Right atrium auricular region (tissue), 2 donors: ENCODE data around the gene SRSF7. TPM values are rescaled to one million over a fixed set of nuclear protein-coding genes. Genes with fewer than 3 reads are reported as not detected.
"Not testable (repeated sequence)": the region's sequence is repeated elsewhere in the genome, so short reads cannot be mapped to it uniquely, and the experiment has no call there.

Source experiments
- DNase-seq: peaks from one replicate; pipeline ENCODE4 v3.0.0-alpha.2; 2019; ENCODE audit warnings: low spot score
- H3K27ac ChIP-seq, 2 donors: fragments of 200-600 bp; sonication (generic); 1 replicate in 1 of 2; 2 replicates in 1 of 2; pipeline ENCODE4 v1.5.1; 2016 to 2019
- H3K27me3 ChIP-seq, 2 donors: fragments of 200-600 bp; sonication (generic); one replicate each; pipeline versions ENCODE4 v1.5.1 to v1.6.0; 2017 to 2019
- H3K36me3 ChIP-seq: fragments of 200-600 bp; sonication (generic); one replicate; pipeline ENCODE4 v1.5.1; 2016
- H3K4me1 ChIP-seq, 2 donors: fragments of 200-600 bp; sonication (generic); one replicate each; pipeline versions ENCODE4 v1.5.1 to v1.6.0; 2017 to 2019
- H3K4me3 ChIP-seq, 2 donors: fragments of 200-600 bp; sonication (generic); 1 replicate in 1 of 2; 2 replicates in 1 of 2; pipeline ENCODE4 v1.5.1; 2017 to 2019; ENCODE audit warnings: mild to moderate bottlenecking in 1 of 2, moderate library complexity in 1 of 2
- H3K9me3 ChIP-seq, 2 donors: fragments of 200-600 bp; sonication (generic); one replicate each; pipeline ENCODE4 v1.5.1; 2019
- CTCF ChIP-seq, 2 donors: fragments of 200-600 bp; sonication (generic); IDR thresholded peaks; one replicate each; pipeline ENCODE4 v1.5.1; 2019; ENCODE audit warnings: antibody characterized with exemption in 2 of 2
- total RNA-seq, 2 donors: library from RNA; depleted of rRNA; stranded (reverse); fragments of >200 nt; gene quantifications; one replicate each; pipeline ENCODE4 v1.1.0, GENCODE V29; 2016

Gene SRSF7
- total RNA-seq, 2 donors from 2014 or later = 32.1 to 44.3 TPM

GRCh38 chr2:38765149-38765548 lies 14.0 kb upstream of the SRSF7 start:
- TF ChIP-seq CTCF (IDR thresholded peaks at IDR 0.05) = no peak
- H3K27me3 ChIP-seq = no peaks in the 10 kb centered on the region
- DNase-seq = no peak

GRCh38 chr2:38763728-38764127 lies 12.6 kb upstream of the SRSF7 start:
- no peak for DNase-seq
- Histone ChIP-seq H3K36me3 (no peaks in the 10 kb centered on the region), H3K27ac (no peak overlapping the region), H3K4me3 (no peak overlapping the region), H3K27me3 (no peaks in the 10 kb centered on the region), H3K4me1 (no peaks in the 10 kb centered on the region), H3K9me3 (no peaks in the 10 kb centered on the region)
- no peak for TF ChIP-seq CTCF (IDR thresholded peaks at IDR 0.05)

More at GRCh38 chr2:38765149-38765548, 14.0 kb upstream of the SRSF7 start:
- Histone ChIP-seq H3K36me3 (no peaks in the 10 kb centered on the region), H3K27ac (no peak overlapping the region), H3K4me1 (no peaks in the 10 kb centered on the region), H3K9me3 (no peaks in the 10 kb centered on the region), H3K4me3 (no peak overlapping the region)

DNA sequence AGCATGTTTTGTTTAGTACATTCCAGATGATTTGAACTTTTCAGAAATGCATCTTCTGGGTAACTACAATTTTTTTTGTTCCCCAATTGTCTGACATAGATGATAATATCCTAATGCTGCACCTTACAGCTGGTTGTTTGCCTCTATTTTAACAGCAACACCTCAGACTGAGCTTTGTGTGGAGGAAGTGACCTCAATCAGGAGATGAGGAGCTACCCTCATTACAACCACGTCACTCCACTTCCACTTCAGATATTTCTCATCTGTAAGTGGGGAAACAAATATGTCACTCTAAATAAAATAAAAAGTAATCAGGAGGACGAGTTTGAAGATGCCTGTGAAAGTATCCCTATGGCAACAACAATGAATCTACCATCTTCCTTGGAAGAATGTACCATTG lies 12.1 kb upstream of the SRSF7 start:
- Histone ChIP-seq H3K9me3 (no peaks in the 10 kb centered on the region), H3K4me3 (no peak overlapping the region), H3K4me1 (no peaks in the 10 kb centered on the region), H3K27me3 (no peaks in the 10 kb centered on the region), H3K36me3 (no peaks in the 10 kb centered on the region), H3K27ac (no peak overlapping the region)
- TF ChIP-seq CTCF (IDR thresholded peaks at IDR 0.05) = no peak
- DNase-seq = no peak

DNA sequence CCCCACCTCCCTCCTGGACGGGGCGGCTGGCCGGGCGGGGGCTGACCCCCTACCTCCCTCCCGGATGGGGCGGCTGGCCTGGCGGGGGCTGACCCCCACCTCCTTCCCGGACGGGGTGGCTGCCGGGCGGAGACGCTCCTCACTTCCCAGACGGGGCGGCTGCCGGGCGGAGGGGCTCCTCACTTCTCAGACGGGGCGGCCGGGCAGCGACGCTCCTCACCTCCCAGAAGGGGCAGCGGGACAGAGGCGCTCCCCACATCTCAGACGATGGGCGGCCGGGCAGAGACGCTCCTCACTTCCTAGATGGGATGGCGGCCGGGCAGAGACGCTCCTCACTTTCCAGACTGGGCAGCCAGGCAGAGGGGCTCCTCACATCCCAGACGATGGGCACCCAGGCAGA lies 4.7 kb upstream of the SRSF7 start:
- H3K9me3 ChIP-seq, H3K4me1 ChIP-seq, H3K27me3 ChIP-seq, H3K4me3 ChIP-seq, DNase-seq, H3K27ac ChIP-seq, H3K36me3 ChIP-seq: not testable (repeated sequence)

DNA sequence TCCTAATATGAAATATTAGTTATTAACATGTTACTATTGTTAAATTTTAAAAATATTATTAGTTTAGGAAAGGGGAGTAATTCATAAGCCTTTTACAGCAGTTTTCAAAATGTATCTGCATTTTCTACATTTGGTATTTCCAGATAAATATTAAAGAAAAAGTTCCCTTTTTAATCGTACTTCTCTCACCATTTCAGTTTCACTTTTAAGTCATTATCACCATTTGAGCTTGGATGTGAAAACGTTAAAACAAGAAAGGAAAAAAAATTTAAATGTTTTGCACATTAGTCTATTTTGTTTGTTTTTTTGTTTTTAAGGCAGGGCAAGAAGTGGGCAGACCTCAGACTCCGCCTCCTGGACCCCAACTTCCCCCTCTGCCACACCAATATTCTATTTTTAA lies 3.3 kb upstream of the SRSF7 start:
- Histone ChIP-seq H3K9me3 (no peaks in the 10 kb centered on the region), H3K27ac (no peak overlapping the region), H3K4me3 (peak overlapping the region in 1 of 2 donors; percentile 5), H3K27me3 (no peaks in the 10 kb centered on the region), H3K36me3 (no peaks in the 10 kb centered on the region), H3K4me1 (peaks cover 0 to 12% of the 10 kb centered on the region in 2 donors)
- no peak for DNase-seq
- TF ChIP-seq CTCF (IDR thresholded peaks at IDR 0.05) = no peak

DNA sequence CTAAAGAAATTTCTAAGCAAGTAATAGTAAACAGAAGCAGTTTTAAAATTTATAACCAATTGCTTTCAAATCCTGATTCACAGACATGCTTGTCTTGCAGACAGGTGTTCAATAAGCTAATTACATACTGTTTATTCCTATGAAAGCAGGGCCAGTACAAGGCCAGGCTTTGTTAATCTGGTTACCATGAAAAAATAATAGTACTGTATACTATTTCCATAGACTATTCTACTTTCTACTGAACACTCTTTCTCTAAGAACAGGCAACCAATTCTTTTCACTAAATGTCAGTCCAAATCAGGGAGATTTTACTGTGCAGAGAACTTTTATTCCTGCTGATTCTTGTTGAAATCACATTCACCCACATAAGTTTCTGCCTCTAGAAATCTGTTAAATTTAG lies 2.9 kb upstream of the SRSF7 start:
- Histone ChIP-seq H3K4me1 (peaks cover 0 to 16% of the 10 kb centered on the region in 2 donors), H3K27me3 (no peaks in the 10 kb centered on the region), H3K27ac (no peak overlapping the region), H3K36me3 (peaks cover 4% of the 10 kb centered on the region), H3K4me3 (no peak overlapping the region), H3K9me3 (no peaks in the 10 kb centered on the region)
- DNase-seq = no peak
- no peak for TF ChIP-seq CTCF (IDR thresholded peaks at IDR 0.05)
